K562 (cell line): ENCODE data around the gene AUNIP. TPM values are rescaled to one million over a fixed set of nuclear protein-coding genes. Genes with fewer than 3 reads are reported as not detected.

Experiments used
- BHLHE40 ChIP-seq: IDR thresholded peaks from 2 replicates; pipeline ENCODE4 v1.6.1; 2011; ENCODE audit warnings: low read length, improper control_type of control experiment
- DIDO1 ChIP-seq: fragments of 450-650 bp; IDR thresholded peaks from 2 replicates; pipeline ENCODE4 v1.6.1; 2016; ENCODE audit warnings: low read depth, missing biosample characterization, missing genetic modification characterization
- EHMT2 ChIP-seq: fragments of 450-650 bp; IDR thresholded peaks from 2 replicates; pipeline ENCODE4 v1.6.1; 2018; ENCODE audit warnings: antibody characterized with exemption
- ERF ChIP-seq: fragments of 450-650 bp; formaldehyde crosslinking; IDR thresholded peaks from 2 replicates; pipeline ENCODE4 v1.4.0; 2020; ENCODE audit warnings: mild to moderate bottlenecking, mixed read lengths
- FOXK2 ChIP-seq, 2 experiments: fragments of 450-650 bp; IDR thresholded peaks in 1 of 2; conservative IDR thresholded peaks in 1 of 2; 2 replicates each; pipeline ENCODE4 v1.6.1; 2016; ENCODE audit warnings: low read depth in 2 of 2, mild to moderate bottlenecking in 1 of 2
- GABPB1 ChIP-seq: sonication (generic); formaldehyde crosslinking; IDR thresholded peaks from 2 replicates; pipeline ENCODE4 v1.8.0; 2022; ENCODE audit warnings: mild to moderate bottlenecking, missing genetic modification reagents
- HCFC1 ChIP-seq: IDR thresholded peaks from 2 replicates; pipeline ENCODE4 v1.6.1; 2012; ENCODE audit warnings: low read depth, low read length, improper control_type of control experiment
- NFYB ChIP-seq: IDR thresholded peaks from 2 replicates; pipeline ENCODE4 v1.6.1; 2011; ENCODE audit warnings: mild to moderate bottlenecking, moderate library complexity; ENCODE audit not compliant: insufficient read length; ENCODE audit errors: extremely low read depth
- NR2C1 ChIP-seq, 2 experiments: fragments of 450-650 bp; IDR thresholded peaks; 2 replicates each; pipeline ENCODE4 v1.6.1; 2017; ENCODE audit warnings: mild to moderate bottlenecking in 2 of 2, antibody characterized with exemption in 1 of 2, inconsistent platforms in 1 of 2, missing compliant biosample characterization in 1 of 2, missing genetic modification characterization in 1 of 2
- OTX1 ChIP-seq: fragments of 450-650 bp; formaldehyde crosslinking; IDR thresholded peaks from 2 replicates; pipeline ENCODE4 v1.4.0; 2022; ENCODE audit warnings: mild to moderate bottlenecking
- RAD21 ChIP-seq, 2 experiments: fragments of 250-450 bp in 1 of 2; fragments of 450-650 bp in 1 of 2; sonication (Bioruptor Pico) in 1 of 2; formaldehyde crosslinking in 1 of 2; IDR thresholded peaks in 1 of 2; conservative IDR thresholded peaks in 1 of 2; 2 replicates each; pipeline versions ENCODE4 v1.4.0 to v1.8.0; 2020 to 2022; ENCODE audit warnings: mild to moderate bottlenecking in 2 of 2, moderate library complexity in 1 of 2
- RB1 ChIP-seq: fragments of 450-650 bp; IDR thresholded peaks from 2 replicates; pipeline ENCODE4 v1.6.1; 2017; ENCODE audit warnings: low read depth, mild to moderate bottlenecking
- RBFOX2 ChIP-seq: fragments of 200-400 bp; formaldehyde crosslinking; IDR thresholded peaks from 2 replicates; pipeline ENCODE4 v1.6.1; 2017; ENCODE audit warnings: low read depth, mild to moderate bottlenecking, low read length, moderate library complexity
- TEAD1 ChIP-seq, 2 experiments: fragments of 450-650 bp in 1 of 2; sonication (generic) in 1 of 2; formaldehyde crosslinking; IDR thresholded peaks; 2 replicates each; pipeline versions ENCODE4 v1.4.0 to v1.8.0; 2020 to 2022; ENCODE audit warnings: mild to moderate bottlenecking in 2 of 2, missing genetic modification reagents in 1 of 2
- XRCC5 ChIP-seq: fragments of 200-400 bp; formaldehyde crosslinking; IDR thresholded peaks from 2 replicates; pipeline ENCODE4 v1.6.1; 2017; ENCODE audit warnings: low read depth, mild to moderate bottlenecking, low read length
- ZNF23 ChIP-seq: fragments of 250-450 bp; sonication (Bioruptor Pico); IDR thresholded peaks from 2 replicates; pipeline ENCODE4 v1.4.0; 2020; ENCODE audit warnings: mild to moderate bottlenecking
- ZNF79 ChIP-seq: fragments of 250-450 bp; sonication (Bioruptor Pico); IDR thresholded peaks from 2 replicates; pipeline ENCODE4 v1.4.0; 2020; ENCODE audit warnings: low read depth, mild to moderate bottlenecking, moderate library complexity
- polyA plus RNA-seq, 8 experiments: library from polyadenylated mRNA; depleted of rRNA in 4 of 8; stranded (reverse) in 5 of 8; unstranded in 3 of 8; fragments of >200 nt; fragmentation: Nextera tagmentation in 2 of 8; fragmentation: Illumina TruSeq in 1 of 8; extraction: Ambion mirVana in 2 of 8; extraction: Trizol in 1 of 8; gene quantifications; 2 replicates each; pipeline versions ENCODE4 v1.2.1 to v1.2.3, GENCODE V29; 2011 to 2014; ENCODE audit warnings: inconsistent platforms in 1 of 8, missing spikeins in 1 of 8
- total RNA-seq, 7 experiments: library from RNA; depleted of rRNA in 6 of 7; stranded (reverse); fragments of >200 nt in 6 of 7; fragmentation: Illumina TruSeq in 2 of 7; extraction: Trizol in 2 of 7; gene quantifications; 2 replicates each; pipeline versions ENCODE4 v1.2.1 to v1.2.3, GENCODE V29; 2011 to 2021; ENCODE audit warnings: low replicate concordance in 1 of 7
- TF ChIP-seq, protein P1 (sequence below), 3 experiments: IDR thresholded peaks in 2 of 3; conservative IDR thresholded peaks in 1 of 3; 2 replicates each; pipeline ENCODE4 v1.5.1; 2011 to 2012; ENCODE audit warnings: low read length in 3 of 3, mild to moderate bottlenecking in 3 of 3, control low read depth in 2 of 3, improper control_type of control experiment in 1 of 3, inconsistent platforms in 1 of 3, low read depth in 1 of 3, mixed read lengths in 1 of 3, moderate library complexity in 1 of 3; ENCODE audit not compliant: insufficient read depth in 2 of 3
- TF ChIP-seq, protein P2 (sequence below): fragments of 250-450 bp; sonication (Bioruptor Pico); IDR thresholded peaks from 2 replicates; pipeline ENCODE4 v1.6.1; 2021; ENCODE audit warnings: mild to moderate bottlenecking
- TF ChIP-seq, protein P3 (sequence below): fragments of 250-450 bp; sonication (Bioruptor Pico); IDR thresholded peaks from 2 replicates; pipeline ENCODE4 v1.5.1; 2021; ENCODE audit warnings: mild to moderate bottlenecking
- TF ChIP-seq, protein P4 (sequence below): fragments of 250-450 bp; sonication (Bioruptor Pico); IDR thresholded peaks from 2 replicates; pipeline ENCODE4 v1.5.0; 2020; ENCODE audit warnings: mild to moderate bottlenecking, borderline replicate concordance
- TF ChIP-seq, protein P5 (sequence below): fragments of 250-450 bp; sonication (Bioruptor Pico); IDR thresholded peaks from 2 replicates; pipeline ENCODE4 v1.4.0; 2020

AUNIP gene
- total and polyA plus RNA-seq, 9 of the 15 experiments (the other 6 are each of a cell fraction or from before 2014, with no cell fraction given) = 12.1 to 53.8 (median 47.1) TPM

DNA sequence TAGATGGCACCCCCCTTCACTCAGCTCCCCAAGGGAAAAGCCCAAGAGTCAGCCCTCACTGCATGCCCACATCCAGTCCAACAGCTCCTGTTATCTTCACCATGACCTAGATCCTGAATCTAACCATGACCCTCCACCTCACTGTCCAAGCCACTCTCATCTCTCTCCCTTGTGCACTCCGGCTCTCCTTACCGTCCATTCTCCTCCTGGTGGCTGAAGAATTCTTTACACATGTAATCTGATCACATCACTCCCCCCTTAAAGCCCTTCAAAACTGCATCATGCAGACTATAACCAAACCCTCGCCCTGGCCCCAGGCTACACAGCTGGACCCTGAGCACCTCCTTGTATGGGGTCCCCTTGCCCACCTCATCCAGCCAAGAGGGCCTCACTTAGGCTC lies 30.2 kb upstream of the AUNIP start (continued):
- TF ChIP-seq, protein P1, sequence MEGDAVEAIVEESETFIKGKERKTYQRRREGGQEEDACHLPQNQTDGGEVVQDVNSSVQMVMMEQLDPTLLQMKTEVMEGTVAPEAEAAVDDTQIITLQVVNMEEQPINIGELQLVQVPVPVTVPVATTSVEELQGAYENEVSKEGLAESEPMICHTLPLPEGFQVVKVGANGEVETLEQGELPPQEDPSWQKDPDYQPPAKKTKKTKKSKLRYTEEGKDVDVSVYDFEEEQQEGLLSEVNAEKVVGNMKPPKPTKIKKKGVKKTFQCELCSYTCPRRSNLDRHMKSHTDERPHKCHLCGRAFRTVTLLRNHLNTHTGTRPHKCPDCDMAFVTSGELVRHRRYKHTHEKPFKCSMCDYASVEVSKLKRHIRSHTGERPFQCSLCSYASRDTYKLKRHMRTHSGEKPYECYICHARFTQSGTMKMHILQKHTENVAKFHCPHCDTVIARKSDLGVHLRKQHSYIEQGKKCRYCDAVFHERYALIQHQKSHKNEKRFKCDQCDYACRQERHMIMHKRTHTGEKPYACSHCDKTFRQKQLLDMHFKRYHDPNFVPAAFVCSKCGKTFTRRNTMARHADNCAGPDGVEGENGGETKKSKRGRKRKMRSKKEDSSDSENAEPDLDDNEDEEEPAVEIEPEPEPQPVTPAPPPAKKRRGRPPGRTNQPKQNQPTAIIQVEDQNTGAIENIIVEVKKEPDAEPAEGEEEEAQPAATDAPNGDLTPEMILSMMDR (IDR thresholded peaks at IDR 0.05 in 2 of 3, conservative IDR thresholded peaks at IDR 0.05 in 1 of 3; ENCODE audit: insufficient read depth in 2 of 3, low read depth in 1 of 3, low read length in 3 of 3) = peak; percentile 53 to 61 (median 59)
- TF ChIP-seq ZNF23 (CRISPR knock-in tag) (no peak), NR2C1 (IDR thresholded peaks at IDR 0.05) (no peak), NR2C1 (tag; IDR thresholded peaks at IDR 0.05) (peak; percentile 49; the same call in 1 of the 2 replicates), ERF (CRISPR knock-in tag) (0 out of 2 replicates have a peak, but pooled peaks have one; percentile 49), ZNF79 (CRISPR knock-in tag) (0 out of 2 replicates have a peak, but pooled peaks have one; percentile 52), RB1 (no peak), FOXK2 (conservative IDR thresholded peaks at IDR 0.05 in 1 of 2, IDR thresholded peaks at IDR 0.05 in 1 of 2; ENCODE audit: low read depth in 2 of 2) (no peak), EHMT2 (peak; percentile 56; the same call in 1 of the 2 replicates), TEAD1 (CRISPR knock-in tag; IDR thresholded peaks at IDR 0.05) (peak in 1 of 2 experiments; percentile 23; a peak in 1 of 4 replicates), HCFC1 (no peak), DIDO1 (tag) (no peak), OTX1 (CRISPR knock-in tag) (peak; percentile 72; the same call in 1 of the 2 replicates), GABPB1 (CRISPR knock-in tag) (no peak), BHLHE40 (no peak), NFYB (no peak), RAD21 (CRISPR knock-in tag; conservative IDR thresholded peaks at IDR 0.05 in 1 of 2, IDR thresholded peaks at IDR 0.05 in 1 of 2) (peak; percentile 60 to 67), XRCC5 (no peak), RBFOX2 (no peak)
- TF ChIP-seq, protein P2, sequence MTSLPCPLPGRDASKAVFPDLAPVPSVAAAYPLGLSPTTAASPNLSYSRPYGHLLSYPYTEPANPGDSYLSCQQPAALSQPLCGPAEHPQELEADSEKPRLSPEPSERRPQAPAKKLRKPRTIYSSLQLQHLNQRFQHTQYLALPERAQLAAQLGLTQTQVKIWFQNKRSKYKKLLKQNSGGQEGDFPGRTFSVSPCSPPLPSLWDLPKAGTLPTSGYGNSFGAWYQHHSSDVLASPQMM (CRISPR knock-in tag) = no peak
- TF ChIP-seq, protein P3, sequence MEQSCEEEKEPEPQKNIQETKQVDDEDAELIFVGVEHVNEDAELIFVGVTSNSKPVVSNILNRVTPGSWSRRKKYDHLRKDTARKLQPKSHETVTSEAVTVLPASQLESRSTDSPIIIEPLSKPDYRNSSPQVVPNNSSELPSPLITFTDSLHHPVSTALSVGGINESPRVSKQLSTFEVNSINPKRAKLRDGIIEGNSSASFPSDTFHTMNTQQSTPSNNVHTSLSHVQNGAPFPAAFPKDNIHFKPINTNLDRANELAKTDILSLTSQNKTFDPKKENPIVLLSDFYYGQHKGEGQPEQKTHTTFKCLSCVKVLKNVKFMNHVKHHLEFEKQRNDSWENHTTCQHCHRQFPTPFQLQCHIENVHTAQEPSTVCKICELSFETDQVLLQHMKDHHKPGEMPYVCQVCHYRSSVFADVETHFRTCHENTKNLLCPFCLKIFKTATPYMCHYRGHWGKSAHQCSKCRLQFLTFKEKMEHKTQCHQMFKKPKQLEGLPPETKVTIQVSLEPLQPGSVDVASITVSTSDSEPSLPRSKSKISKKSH (CRISPR knock-in tag) = no peak
- TF ChIP-seq, protein P4, sequence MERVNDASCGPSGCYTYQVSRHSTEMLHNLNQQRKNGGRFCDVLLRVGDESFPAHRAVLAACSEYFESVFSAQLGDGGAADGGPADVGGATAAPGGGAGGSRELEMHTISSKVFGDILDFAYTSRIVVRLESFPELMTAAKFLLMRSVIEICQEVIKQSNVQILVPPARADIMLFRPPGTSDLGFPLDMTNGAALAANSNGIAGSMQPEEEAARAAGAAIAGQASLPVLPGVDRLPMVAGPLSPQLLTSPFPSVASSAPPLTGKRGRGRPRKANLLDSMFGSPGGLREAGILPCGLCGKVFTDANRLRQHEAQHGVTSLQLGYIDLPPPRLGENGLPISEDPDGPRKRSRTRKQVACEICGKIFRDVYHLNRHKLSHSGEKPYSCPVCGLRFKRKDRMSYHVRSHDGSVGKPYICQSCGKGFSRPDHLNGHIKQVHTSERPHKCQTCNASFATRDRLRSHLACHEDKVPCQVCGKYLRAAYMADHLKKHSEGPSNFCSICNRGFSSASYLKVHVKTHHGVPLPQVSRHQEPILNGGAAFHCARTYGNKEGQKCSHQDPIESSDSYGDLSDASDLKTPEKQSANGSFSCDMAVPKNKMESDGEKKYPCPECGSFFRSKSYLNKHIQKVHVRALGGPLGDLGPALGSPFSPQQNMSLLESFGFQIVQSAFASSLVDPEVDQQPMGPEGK (CRISPR knock-in tag) = no peak
- TF ChIP-seq, protein P5, sequence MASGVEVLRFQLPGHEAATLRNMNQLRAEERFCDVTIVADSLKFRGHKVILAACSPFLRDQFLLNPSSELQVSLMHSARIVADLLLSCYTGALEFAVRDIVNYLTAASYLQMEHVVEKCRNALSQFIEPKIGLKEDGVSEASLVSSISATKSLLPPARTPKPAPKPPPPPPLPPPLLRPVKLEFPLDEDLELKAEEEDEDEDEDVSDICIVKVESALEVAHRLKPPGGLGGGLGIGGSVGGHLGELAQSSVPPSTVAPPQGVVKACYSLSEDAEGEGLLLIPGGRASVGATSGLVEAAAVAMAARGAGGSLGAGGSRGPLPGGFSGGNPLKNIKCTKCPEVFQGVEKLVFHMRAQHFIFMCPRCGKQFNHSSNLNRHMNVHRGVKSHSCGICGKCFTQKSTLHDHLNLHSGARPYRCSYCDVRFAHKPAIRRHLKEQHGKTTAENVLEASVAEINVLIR (CRISPR knock-in tag) = no peak
